IMR-90 (cell line): ENCODE measurements around the gene TCF4. TPM values are rescaled to one million over a fixed set of nuclear protein-coding genes. Genes with fewer than 3 reads are reported as not detected.
A peak's percentile ranks its signal among the peaks of the same experiment; 100 is the strongest.

ENCODE experiments used
- ATAC-seq: fragments of 200-7000 bp; cut with Tn5 transposase; 2 replicates; pipeline ENCODE4 v1.9.1; 2020; ENCODE audit warnings: low read depth, mild to moderate bottlenecking, moderate library complexity
- BruUV-seq: library from RNA; stranded (reverse); fragments of 400-500 nt; replicated peaks from 2 replicates; lab custom pipeline; 2021; lab: Mats Ljungman, UMichigan
- CTCF ChIA-PET: fragments of 300-600 bp; formaldehyde crosslinking; extraction: SDS; loops from one replicate; lab custom pipeline; 2021; ENCODE audit warnings: antibody characterized with exemption; lab: Yijun Ruan, JAX
- POLR2A ChIA-PET: fragments of 300-600 bp; sonication (Branson Sonifier 250); formaldehyde crosslinking; loops from one replicate; lab custom pipeline; 2022; ENCODE audit warnings: antibody characterized with exemption; ENCODE audit not compliant: unreplicated experiment; lab: Charles Lee
- DNase-seq: peaks from one replicate; pipeline ENCODE4 v3.0.0; 2013
- H2AFZ ChIP-seq: replicated peaks from 2 replicates; pipeline ENCODE3; 2013; ENCODE audit warnings: low read length, mild to moderate bottlenecking; ENCODE audit not compliant: poor library complexity
- H2AK5ac ChIP-seq: 2 replicates; pipeline ENCODE4 v1.6.1; 2013; ENCODE audit warnings: low read depth, low read length, inconsistent platforms
- H2AK9ac ChIP-seq: replicated peaks from 2 replicates; pipeline ENCODE3; 2013; ENCODE audit warnings: mild to moderate bottlenecking, low read depth, low read length, moderate library complexity; ENCODE audit not compliant: poor library complexity
- H2BK120ac ChIP-seq: 2 replicates; pipeline ENCODE4 v1.6.1; 2013; ENCODE audit warnings: low read depth, low read length, inconsistent platforms
- H2BK15ac ChIP-seq: 3 replicates; pipeline ENCODE4 v1.6.1; 2013; ENCODE audit warnings: low read depth, low read length, inconsistent platforms
- H2BK20ac ChIP-seq: 2 replicates; pipeline ENCODE4 v1.6.1; 2013; ENCODE audit warnings: low read depth, mild to moderate bottlenecking, inconsistent platforms, low read length, moderate library complexity
- H2BK5ac ChIP-seq: 2 replicates; pipeline ENCODE4 v1.6.1; 2013; ENCODE audit warnings: mild to moderate bottlenecking, low read depth, low read length, inconsistent platforms; ENCODE audit not compliant: poor library complexity, severe bottlenecking
- H3K14ac ChIP-seq: replicated peaks from 2 replicates; pipeline ENCODE4 v1.6.1; 2013; ENCODE audit warnings: low read depth, low read length, inconsistent platforms
- H3K18ac ChIP-seq: 2 replicates; pipeline ENCODE4 v1.6.1; 2013; ENCODE audit warnings: low read depth, low read length, control low read depth
- H3K23ac ChIP-seq: 2 replicates; pipeline ENCODE4 v1.6.1; 2013; ENCODE audit warnings: low read depth, low read length, inconsistent platforms
- H3K27ac ChIP-seq: 2 replicates; pipeline ENCODE4 v1.5.1; 2013; ENCODE audit warnings: mild to moderate bottlenecking, control low read depth, low read length; ENCODE audit not compliant: insufficient read depth
- H3K27me3 ChIP-seq: 2 replicates; pipeline ENCODE4 v1.6.1; 2013; ENCODE audit warnings: low read length; ENCODE audit not compliant: control insufficient read depth, insufficient read depth
- H3K36me3 ChIP-seq: 2 replicates; pipeline ENCODE4 v1.6.1; 2013; ENCODE audit warnings: low read length, mixed read lengths; ENCODE audit not compliant: control insufficient read depth, insufficient read depth
- H3K4ac ChIP-seq: 2 replicates; pipeline ENCODE4 v1.6.1; 2013; ENCODE audit warnings: low read depth, low read length, inconsistent platforms
- H3K4me1 ChIP-seq: 2 replicates; pipeline ENCODE4 v1.6.1; 2013; ENCODE audit warnings: low read length, mixed read lengths; ENCODE audit not compliant: control insufficient read depth, insufficient read depth
- H3K4me2 ChIP-seq: 2 replicates; pipeline ENCODE4 v1.6.1; 2013; ENCODE audit warnings: low read depth, mild to moderate bottlenecking, control low read depth, low read length, moderate library complexity
- H3K4me3 ChIP-seq: 2 replicates; pipeline ENCODE4 v1.5.1; 2013; ENCODE audit warnings: low read depth, mild to moderate bottlenecking, control low read depth, low read length, moderate library complexity; ENCODE audit not compliant: insufficient read depth
- H3K56ac ChIP-seq: 2 replicates; pipeline ENCODE4 v1.6.1; 2013; ENCODE audit warnings: low read length, inconsistent platforms; ENCODE audit not compliant: insufficient read depth; ENCODE audit errors: extremely low read depth
- H3K79me1 ChIP-seq, 2 experiments: 2 replicates each; pipeline ENCODE4 v1.6.1; 2013; ENCODE audit warnings: low read length in 2 of 2, inconsistent platforms in 1 of 2, low read depth in 1 of 2
- H3K9ac ChIP-seq: 2 replicates; pipeline ENCODE4 v1.6.1; 2013; ENCODE audit warnings: low read depth, low read length, control low read depth
- H3K9me1 ChIP-seq: 2 replicates; pipeline ENCODE4 v1.6.1; 2013; ENCODE audit warnings: low read length, inconsistent platforms; ENCODE audit not compliant: insufficient read depth
- H3K9me3 ChIP-seq: 2 replicates; pipeline ENCODE4 v1.6.1; 2013; ENCODE audit warnings: low read length; ENCODE audit not compliant: control insufficient read depth, insufficient read depth
- H4K20me1 ChIP-seq: 2 replicates; pipeline ENCODE4 v1.6.1; 2013; ENCODE audit warnings: low read length, inconsistent platforms; ENCODE audit not compliant: insufficient read depth
- H4K5ac ChIP-seq: 2 replicates; pipeline ENCODE4 v1.6.1; 2013; ENCODE audit warnings: mild to moderate bottlenecking, low read depth, low read length, control low read depth
- H4K8ac ChIP-seq, 2 experiments: 2 replicates each; pipeline ENCODE4 v1.6.1; 2013; ENCODE audit warnings: low read depth in 2 of 2, low read length in 2 of 2, control low read depth in 1 of 2, inconsistent platforms in 1 of 2
- H4K91ac ChIP-seq: 2 replicates; pipeline ENCODE4 v1.6.1; 2013; ENCODE audit warnings: low read depth, low read length, inconsistent platforms; ENCODE audit not compliant: insufficient read depth
- BHLHE40 ChIP-seq: fragments of 150-350 bp; IDR thresholded peaks from 2 replicates; pipeline ENCODE4 v1.6.1; 2016; ENCODE audit warnings: mild to moderate bottlenecking, low read depth, low read length
- CEBPB ChIP-seq: IDR thresholded peaks from 2 replicates; pipeline ENCODE4 v1.6.1; 2012; ENCODE audit warnings: low read depth, low read length, improper control_type of control experiment
- CHD1 ChIP-seq: IDR thresholded peaks from 2 replicates; pipeline ENCODE4 v1.6.1; 2012; ENCODE audit warnings: low read depth, low read length, improper control_type of control experiment
- CTCF ChIP-seq: conservative IDR thresholded peaks from 2 replicates; pipeline ENCODE4 v1.5.1; 2012; ENCODE audit warnings: mild to moderate bottlenecking, low read depth, low read length, improper control_type of control experiment
- ELK1 ChIP-seq: fragments of 150-350 bp; IDR thresholded peaks from 2 replicates; pipeline ENCODE4 v1.6.1; 2016; ENCODE audit warnings: low read depth, mild to moderate bottlenecking, low read length, moderate library complexity, borderline replicate concordance
- FOS ChIP-seq: fragments of 150-350 bp; IDR thresholded peaks from 2 replicates; pipeline ENCODE4 v1.6.1; 2016; ENCODE audit warnings: low read depth, low read length
- MAFK ChIP-seq: IDR thresholded peaks from 2 replicates; pipeline ENCODE4 v1.6.1; 2012; ENCODE audit warnings: low read depth, low read length, improper control_type of control experiment
- MAZ ChIP-seq: IDR thresholded peaks from 2 replicates; pipeline ENCODE4 v1.6.1; 2012; ENCODE audit warnings: low read depth, mild to moderate bottlenecking, low read length, improper control_type of control experiment, moderate library complexity, borderline replicate concordance
- MXI1 ChIP-seq: IDR thresholded peaks from 2 replicates; pipeline ENCODE4 v1.6.1; 2012; ENCODE audit warnings: low read depth, mild to moderate bottlenecking, low read length, moderate library complexity, borderline replicate concordance
- NFE2L2 ChIP-seq: fragments of 150-350 bp; IDR thresholded peaks from 2 replicates; pipeline ENCODE4 v1.6.1; 2016; ENCODE audit warnings: low read depth, mild to moderate bottlenecking, low read length
- POLR2A ChIP-seq: IDR thresholded peaks from 2 replicates; pipeline ENCODE4 v1.6.1; 2012; ENCODE audit warnings: mild to moderate bottlenecking, low read depth, low read length
- RAD21 ChIP-seq: IDR thresholded peaks from 2 replicates; pipeline ENCODE4 v1.6.1; 2012; ENCODE audit warnings: low read length, improper control_type of control experiment
- RCOR1 ChIP-seq: IDR thresholded peaks from 2 replicates; pipeline ENCODE4 v1.6.1; 2012; ENCODE audit warnings: mild to moderate bottlenecking, low read length, improper control_type of control experiment; ENCODE audit not compliant: insufficient replicate concordance
- RFX5 ChIP-seq: IDR thresholded peaks from 2 replicates; pipeline ENCODE4 v1.8.0; 2012; ENCODE audit warnings: low read depth, mild to moderate bottlenecking, low read length, moderate library complexity
- SMC3 ChIP-seq: fragments of 150-350 bp; IDR thresholded peaks from 2 replicates; pipeline ENCODE4 v1.6.1; 2016; ENCODE audit warnings: low read depth, mild to moderate bottlenecking, antibody characterized with exemption, low read length, moderate library complexity
- USF2 ChIP-seq: fragments of 150-350 bp; IDR thresholded peaks from 2 replicates; pipeline ENCODE4 v1.6.1; 2017; ENCODE audit warnings: mild to moderate bottlenecking, antibody characterized with exemption, low read length, low read depth
- WGBS, 2 experiments: methylation state at CpG; one replicate each; pipeline versions ENCODE4 v1.1.5 to v1.1.7; 2013; ENCODE audit warnings: missing lambda C conversion rate in 2 of 2; ENCODE audit not compliant: insufficient read length in 1 of 2; ENCODE audit errors: extremely low coverage in 2 of 2; 5-methylcytosine and 5-hydroxymethylcytosine counted together
- dilution Hi-C: fragments of 300-500 bp; cut with HindIII; formaldehyde crosslinking; loops from one replicate; pipeline ENCODE4 v1.14.3; 2018; ENCODE audit warnings: low sequenced_read_pairs; ENCODE audit not compliant: unreplicated experiment
- in situ Hi-C: fragments of 300-500 bp; cut with MboI; formaldehyde crosslinking; loops from 3 replicates; pipeline ENCODE4 v1.14.3; 2019; ENCODE audit warnings: low sequenced_read_pairs, inconsistent platforms, mixed read lengths
- intact Hi-C: fragments of 100-400 bp; cut with micrococcal nuclease; formaldehyde crosslinking; loops from 2 replicates; pipeline ENCODE4 v1.10.0; 2022
- polyA plus RNA-seq, 3 experiments: library from polyadenylated mRNA; depleted of rRNA; stranded (reverse); fragments of >200 nt; gene quantifications; 2 replicates each; pipeline ENCODE4 v1.2.3, GENCODE V29; 2012; ENCODE audit warnings: low replicate concordance in 1 of 3
- total RNA-seq: library from RNA; depleted of rRNA; stranded (reverse); fragments of >200 nt; gene quantifications from 2 replicates; pipeline ENCODE4 v1.2.3, GENCODE V29; 2012

Gene TCF4
- total and polyA plus RNA-seq, 2 of the 4 experiments (the other 2 are of a cell fraction): 30.0 to 87.1 TPM

GRCh38 chr18:55331301-55331700, 256.7 kb downstream of the TCF4 start:
- Histone ChIP-seq H3K4ac (no peak overlapping the region), H3K14ac (no peak overlapping the region), H3K56ac (no peak overlapping the region), H4K91ac (no peak overlapping the region), H4K5ac (no peak overlapping the region), H2BK20ac (no peak overlapping the region), H3K9me1 (no peaks in the 10 kb centered on the region), H2AFZ (no peak overlapping the region), H3K9me3 (no peaks in the 10 kb centered on the region), H2BK120ac (no peak overlapping the region), H2AK9ac (no peak overlapping the region), H4K20me1 (no peaks in the 10 kb centered on the region), H3K27me3 (no peaks in the 10 kb centered on the region), H3K4me2 (no peak overlapping the region), H2BK15ac (no peak overlapping the region), H3K4me1 (0 out of 2 replicates have a peak, but pooled peaks cover 1% of the 10 kb centered on the region), H2AK5ac (no peak overlapping the region), H3K18ac (no peak overlapping the region), H3K9ac (no peak overlapping the region), H3K27ac (no peak overlapping the region), H3K4me3 (no peak overlapping the region), H4K8ac (no peak overlapping the region), H3K23ac (peak overlapping the region; percentile 79; the same call in 1 of the 2 replicates), H2BK5ac (no peak overlapping the region), H3K36me3 (no peaks in the 10 kb centered on the region), H3K79me1 (peaks cover 15 to 36% of the 10 kb centered on the region in 2 experiments)
- no peak for TF ChIP-seq USF2
- TF ChIP-seq POLR2A: no peak
- TF ChIP-seq ELK1: no peak
- TF ChIP-seq BHLHE40: no peak
- TF ChIP-seq MAFK: no peak
- no peak for TF ChIP-seq MXI1
- no peak for TF ChIP-seq CTCF
- no peak for TF ChIP-seq RAD21
- TF ChIP-seq RCOR1: no peak
- TF ChIP-seq MAZ: no peak
- no peak for TF ChIP-seq FOS
- no peak for TF ChIP-seq CEBPB
- no peak for TF ChIP-seq RFX5
- no peak for TF ChIP-seq NFE2L2
- TF ChIP-seq CHD1: no peak
- TF ChIP-seq SMC3: no peak
- in situ Hi-C loops: no loop called here
- no peak for ATAC-seq
- intact Hi-C loops: no loop called here
- dilution Hi-C loops: no loop called here
- no peak for DNase-seq
- BruUV-seq: no TSS peak
- WGBS, 2 experiments: no CpG with 5 or more reads among the region's 2 CpGs
- CTCF ChIA-PET: interaction anchor here (0.7 to 1.1 kb wide), 3 partner anchors 9 to 96 kb away, joined by 3 read pairs; no protein-coding TSS in a partner anchor
- POLR2A ChIA-PET: interaction anchor here (1.3 kb wide), 1 partner anchor 9 kb away, joined by 3 read pairs; no protein-coding TSS in a partner anchor
